Stomach (tissue), 4 donors: Measurements from ENCODE around the gene SDHB.

Source experiments
- CTCF ChIP-seq, 7 experiments: fragments of 450-650 bp in 4 of 7; fragments of 200-600 bp in 3 of 7; sonication (generic) in 3 of 7; IDR thresholded peaks; one replicate each; pipeline ENCODE4 v1.5.1; 2016 to 2019; ENCODE audit warnings: antibody characterized with exemption in 7 of 7, control low read depth in 2 of 7, mild to moderate bottlenecking in 1 of 7
- POLR2A ChIP-seq, 4 donors: fragments of 450-650 bp; IDR thresholded peaks; one replicate each; pipeline ENCODE4 v1.6.1; 2016; ENCODE audit warnings: antibody characterized with exemption in 4 of 4, control low read depth in 2 of 4, mild to moderate bottlenecking in 1 of 4, moderate library complexity in 1 of 4

- no peak for TF ChIP-seq POLR2A (IDR thresholded peaks at IDR 0.05)
- no peak for TF ChIP-seq CTCF (IDR thresholded peaks at IDR 0.05)
Measured at GRCh38 chr1:17004466-17005364, 49.1 kb downstream of the SDHB start.
